ENCODE data around the gene UBTD2.

- TF ChIP-seq EZH2phosphoT487 (IDR thresholded peaks at IDR 0.05; ENCODE audit: low read depth) (no peak), CTCF (IDR thresholded peaks at IDR 0.05; ENCODE audit: low read depth, low read length) (no peak)
Measured at GRCh38 chr5:172264815-172265395, 18.7 kb downstream of the UBTD2 start.
